Daoy (cell line): Measurements from ENCODE around the gene UNC5B. TPM values are rescaled to one million over a fixed set of nuclear protein-coding genes. Genes with fewer than 3 reads are reported as not detected.

Experiments used
- DNase-seq: peaks from one replicate; pipeline ENCODE4 v3.0.0-alpha.2; 2015; ENCODE audit warnings: low read depth
- total RNA-seq: library from RNA; depleted of rRNA; stranded (reverse); fragments of >200 nt; shearing (Covaris generic); gene quantifications from 2 replicates; pipeline ENCODE4 v1.2.3, GENCODE V29; 2014

The UNC5B gene
- total RNA-seq, 1 experiment from 2014 or later: 6.0 TPM

- no peak for DNase-seq
These were observed 27.0 kb downstream of the UNC5B start for GRCh38 chr10:71239131-71239915.

- DNase-seq: no peak
These were observed 27.8 kb downstream of the UNC5B start for GRCh38 chr10:71239946-71240795.

GRCh38 chr10:71241114-71241829, 28.9 kb downstream of the UNC5B start:
- DNase-seq: peak; percentile 66

GRCh38 chr10:71241830-71242621, 29.7 kb downstream of the UNC5B start:
- DNase-seq: no peak

GRCh38 chr10:71242622-71243009, 30.2 kb downstream of the UNC5B start:
- DNase-seq: no peak

GRCh38 chr10:71243756-71244395, 31.5 kb downstream of the UNC5B start:
- DNase-seq: no peak

- DNase-seq: peak; percentile 74
These were observed 32.4 kb downstream of the UNC5B start for GRCh38 chr10:71244431-71245419.

GRCh38 chr10:71245420-71246325, 33.3 kb downstream of the UNC5B start:
- DNase-seq: no peak

- no peak for DNase-seq
These were observed 34.4 kb downstream of the UNC5B start for GRCh38 chr10:71246591-71247413.

GRCh38 chr10:71247414-71247705, 35.0 kb downstream of the UNC5B start:
- DNase-seq: no peak

GRCh38 chr10:71247804-71248203, 35.4 kb downstream of the UNC5B start:
- no peak for DNase-seq

- no peak for DNase-seq
These were observed 35.8 kb downstream of the UNC5B start for GRCh38 chr10:71248210-71248609.

GRCh38 chr10:71249996-71250395, 37.6 kb downstream of the UNC5B start:
- DNase-seq: no peak

- no peak for DNase-seq
These were observed 38.0 kb downstream of the UNC5B start for GRCh38 chr10:71250405-71250804.

- no peak for DNase-seq
These were observed 38.5 kb downstream of the UNC5B start for GRCh38 chr10:71250842-71251241.

- DNase-seq: no peak
These were observed 38.9 kb downstream of the UNC5B start for GRCh38 chr10:71251319-71251718.

- DNase-seq: no peak
These were observed 39.9 kb downstream of the UNC5B start for GRCh38 chr10:71252220-71252619.
